Dedifferentiated amniotic fluid mesenchymal stem cell (primary cell): Measurements from ENCODE around the gene KRTAP5-7.
"Not testable (repeated sequence)": the region's sequence is repeated elsewhere in the genome, so short reads cannot be mapped to it uniquely, and the experiment has no call there.

ENCODE experiments used
- DNase-seq: peaks from one replicate; pipeline ENCODE4 v3.0.0-alpha.2; 2016; ENCODE audit errors: extremely low spot score

Gene KRTAP5-7

DNA sequence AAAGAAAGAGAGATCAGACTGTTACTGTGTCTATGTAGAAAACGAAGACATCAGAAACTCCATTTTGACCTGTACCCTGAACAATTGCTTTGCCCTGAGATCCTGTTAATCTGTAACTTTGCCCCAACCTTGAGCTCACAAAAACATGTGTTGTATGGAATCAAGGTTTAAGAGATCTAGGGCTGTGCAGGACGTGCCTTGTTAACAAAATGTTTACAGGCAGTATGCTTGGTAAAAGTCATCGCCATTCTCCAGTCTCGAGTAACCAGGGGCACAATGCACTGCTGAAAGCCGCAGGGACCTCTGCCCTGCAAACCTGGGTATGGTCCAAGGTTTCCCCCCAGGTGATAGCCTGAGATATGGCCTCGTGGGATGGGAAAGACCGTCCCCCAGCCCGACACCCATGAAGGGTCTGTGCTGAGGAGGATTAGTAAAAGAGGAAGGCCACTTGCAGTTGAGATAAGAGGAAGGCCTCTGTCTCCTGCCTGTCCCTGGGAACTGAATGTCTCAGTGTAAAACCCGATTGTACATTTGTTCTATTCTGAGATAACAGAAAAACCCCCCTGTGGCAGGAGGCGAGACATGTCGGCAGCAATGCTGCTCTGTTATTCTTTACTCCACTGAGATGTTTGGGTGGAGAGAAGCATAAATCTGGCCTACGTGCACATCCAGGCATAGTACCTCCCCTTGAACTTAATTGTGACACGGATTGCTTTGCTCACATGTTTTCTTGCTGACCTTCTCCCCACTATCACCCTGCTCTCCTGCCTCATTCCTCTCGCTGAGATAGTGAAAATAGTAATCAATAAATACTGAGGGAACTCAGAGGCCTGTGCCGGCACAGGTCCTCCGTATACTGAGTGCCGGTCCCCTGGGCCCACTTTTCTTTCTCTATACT, 7.9 kb downstream of the KRTAP5-7 start:
- DNase-seq = not testable (repeated sequence)

DNA sequence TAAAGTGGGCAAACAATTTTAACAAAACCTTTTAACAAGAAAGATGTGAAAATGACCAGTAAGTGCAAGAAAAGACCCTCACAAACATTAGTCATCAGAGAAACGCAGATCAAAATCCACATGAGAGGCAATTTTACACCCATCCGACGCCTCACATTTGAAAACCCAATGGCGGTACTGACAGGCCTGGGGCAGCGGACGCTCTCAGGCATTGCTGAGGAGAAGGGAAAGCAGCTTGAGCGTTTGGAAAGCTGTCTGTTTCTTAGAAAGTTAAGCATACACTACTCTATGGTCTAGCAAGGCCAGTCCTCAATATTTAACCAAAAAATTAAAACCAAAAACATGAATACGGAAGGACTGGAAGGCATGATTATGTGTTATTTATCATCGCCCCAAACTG, 8.8 kb downstream of the KRTAP5-7 start:
- DNase-seq = no peak

DNA sequence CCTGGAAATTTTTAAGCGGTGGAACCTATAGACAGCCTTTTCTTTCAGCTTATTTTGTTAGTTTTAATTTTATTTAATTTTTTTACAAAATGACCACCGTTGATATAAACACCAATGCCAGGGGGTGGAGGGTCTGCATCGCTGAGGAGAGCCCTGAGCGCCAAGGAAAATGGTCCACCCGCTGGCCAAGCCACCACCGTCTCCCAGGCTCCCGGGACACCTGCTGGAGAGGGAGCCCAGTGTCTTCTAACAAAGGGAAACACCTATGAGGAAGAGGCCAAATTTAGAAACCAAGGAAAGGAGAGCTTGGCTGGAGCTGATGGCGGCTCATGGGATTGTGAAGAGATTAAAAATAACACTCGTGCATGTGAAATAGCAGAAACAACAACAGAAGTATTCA, 10.5 kb downstream of the KRTAP5-7 start:
- DNase-seq = no peak

DNA sequence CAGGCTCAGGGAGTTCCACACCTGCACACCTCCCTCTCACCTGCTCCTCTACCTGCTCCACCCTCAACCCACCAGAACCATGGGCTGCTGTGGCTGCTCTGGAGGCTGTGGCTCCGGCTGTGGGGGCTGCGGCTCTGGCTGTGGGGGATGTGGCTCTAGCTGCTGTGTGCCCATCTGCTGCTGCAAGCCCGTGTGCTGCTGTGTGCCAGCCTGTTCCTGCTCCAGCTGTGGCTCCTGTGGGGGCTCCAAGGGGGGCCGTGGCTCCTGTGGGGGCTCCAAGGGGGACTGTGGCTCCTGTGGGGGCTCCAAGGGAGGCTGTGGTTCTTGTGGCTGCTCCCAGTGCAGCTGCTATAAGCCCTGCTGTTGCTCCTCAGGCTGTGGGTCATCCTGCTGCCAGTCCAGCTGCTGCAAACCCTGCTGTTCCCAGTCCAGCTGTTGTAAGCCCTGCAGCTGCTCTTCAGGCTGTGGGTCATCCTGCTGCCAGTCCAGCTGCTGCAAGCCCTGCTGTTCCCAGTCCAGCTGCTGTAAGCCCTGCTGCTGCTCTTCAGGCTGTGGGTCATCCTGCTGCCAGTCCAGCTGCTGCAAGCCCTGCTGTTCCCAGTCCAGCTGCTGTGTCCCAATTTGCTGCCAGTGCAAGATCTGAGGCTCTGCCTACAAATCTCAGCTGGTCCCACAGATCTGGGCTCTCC, 11.1 kb downstream of the KRTAP5-7 start, which contains the start of gene KRTAP5-8:
TSS of gene KRTAP5-8 (plus strand) at position 49 of the 689 bp plus-strand sequence. CDS start at position 80, 31 bp downstream.
- not testable (repeated sequence) for DNase-seq

DNA sequence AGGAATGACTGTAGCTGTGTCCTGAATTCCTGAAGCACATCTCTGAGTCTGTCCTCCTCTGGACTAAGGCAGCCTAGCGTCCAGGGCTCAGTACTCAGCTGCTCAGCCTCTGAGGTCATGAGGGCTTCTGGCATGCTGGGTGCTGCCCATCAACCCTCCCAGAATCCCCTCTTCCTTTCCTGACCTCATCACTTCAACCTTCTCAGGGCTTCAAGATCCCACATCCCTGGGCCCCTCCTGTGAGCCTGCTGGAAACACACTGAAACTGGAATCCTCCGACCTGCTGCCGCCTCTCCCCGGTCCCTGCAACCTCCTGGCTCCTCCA, 11.6 kb downstream of the KRTAP5-7 start:
- no peak for DNase-seq

DNA sequence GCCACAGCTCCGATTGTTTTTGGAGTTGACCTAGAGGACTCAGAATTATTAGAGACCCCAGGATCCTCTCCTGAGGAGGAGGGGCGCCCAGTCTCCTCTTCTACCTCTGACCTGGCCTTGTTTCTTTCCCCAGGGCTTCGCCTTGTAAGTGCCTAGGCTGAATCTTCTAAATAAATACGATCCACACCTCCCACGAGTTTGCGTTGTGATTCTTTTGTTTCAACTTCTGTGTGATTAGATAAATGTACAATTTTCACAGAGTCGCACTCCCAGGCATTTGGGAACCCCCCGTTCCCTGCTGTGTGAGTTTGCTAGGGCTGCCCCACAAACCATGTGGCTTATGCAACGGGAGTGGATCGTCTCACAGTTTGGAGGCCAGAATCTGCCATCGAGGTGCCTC, 11.9 kb downstream of the KRTAP5-7 start:
- DNase-seq = no peak

DNA sequence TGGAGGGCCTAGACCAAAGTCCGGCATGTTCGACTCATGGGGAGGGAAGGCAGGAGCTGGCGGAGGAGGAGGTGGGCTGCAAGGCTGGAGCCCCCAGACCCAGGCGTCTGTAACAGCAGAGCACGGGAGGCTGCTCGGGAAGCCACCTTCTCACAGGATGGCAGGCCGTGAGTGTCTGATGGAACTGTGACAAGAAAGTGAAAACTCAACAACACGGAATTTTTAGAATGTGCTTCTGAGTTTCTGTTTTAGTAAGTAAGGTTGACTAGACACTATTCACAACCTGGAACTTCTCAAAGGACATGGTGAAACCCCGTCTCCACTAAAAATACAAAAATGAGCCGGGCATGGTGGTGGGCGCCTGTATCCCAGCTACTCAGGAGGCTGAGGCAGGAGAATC, 12.9 kb downstream of the KRTAP5-7 start:
- DNase-seq = not testable (repeated sequence)

DNA sequence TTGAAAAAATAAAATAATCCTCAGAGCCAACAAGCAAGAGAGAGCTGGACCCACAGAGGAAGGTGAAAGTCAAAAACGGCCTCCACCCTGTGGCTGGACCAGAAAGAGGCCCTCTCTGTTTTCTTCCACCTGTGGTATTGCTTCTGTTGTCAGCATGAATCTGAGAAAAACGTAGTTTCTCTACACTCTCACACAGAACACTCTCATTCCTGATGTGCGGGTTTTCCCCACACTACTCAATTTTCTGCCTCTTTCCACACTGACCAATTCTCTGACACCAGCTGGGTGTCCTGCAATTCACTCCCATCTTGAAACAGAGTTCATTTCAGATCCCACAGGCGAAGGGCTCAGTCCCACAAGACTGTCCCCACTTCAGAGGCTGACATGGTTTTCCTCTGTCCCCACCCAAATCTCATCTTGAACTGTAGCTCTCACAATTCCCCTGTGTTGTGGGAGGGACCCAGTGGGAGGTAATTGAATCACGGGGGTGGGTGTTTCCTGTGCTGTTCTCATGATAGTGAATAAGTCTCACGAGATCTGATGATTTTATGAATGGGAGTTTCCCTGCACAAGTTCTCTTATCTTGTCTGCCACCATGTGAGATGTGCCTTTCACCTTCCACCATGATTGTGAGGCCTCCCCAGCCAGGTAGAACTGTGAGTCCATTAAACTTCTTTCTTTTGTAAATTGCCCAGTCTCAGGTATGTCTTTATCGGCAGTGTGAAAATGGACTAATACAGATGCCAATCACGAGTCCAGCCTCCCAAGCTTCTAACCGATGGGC, 13.6 kb downstream of the KRTAP5-7 start:
- not testable (repeated sequence) for DNase-seq

DNA sequence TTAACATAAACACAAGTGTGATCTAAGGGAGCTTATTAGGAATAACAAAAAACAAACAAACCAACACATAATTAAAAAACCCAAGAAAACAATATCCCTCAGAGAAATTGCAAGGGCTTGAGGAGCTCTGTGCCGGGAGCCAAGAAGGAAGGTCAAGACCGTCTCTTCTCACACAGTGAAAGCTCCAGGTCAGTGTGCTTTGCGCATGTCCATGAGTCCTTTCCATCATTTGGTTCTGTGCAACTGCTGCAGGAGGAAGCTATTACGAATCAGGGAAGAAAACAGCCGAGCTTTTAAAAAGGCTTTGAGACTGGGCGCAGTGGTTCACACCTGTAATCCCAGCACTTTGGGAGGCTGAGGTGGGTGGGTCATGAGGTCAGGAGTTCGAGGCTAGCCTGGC, 15.3 kb downstream of the KRTAP5-7 start:
- DNase-seq = no peak

DNA sequence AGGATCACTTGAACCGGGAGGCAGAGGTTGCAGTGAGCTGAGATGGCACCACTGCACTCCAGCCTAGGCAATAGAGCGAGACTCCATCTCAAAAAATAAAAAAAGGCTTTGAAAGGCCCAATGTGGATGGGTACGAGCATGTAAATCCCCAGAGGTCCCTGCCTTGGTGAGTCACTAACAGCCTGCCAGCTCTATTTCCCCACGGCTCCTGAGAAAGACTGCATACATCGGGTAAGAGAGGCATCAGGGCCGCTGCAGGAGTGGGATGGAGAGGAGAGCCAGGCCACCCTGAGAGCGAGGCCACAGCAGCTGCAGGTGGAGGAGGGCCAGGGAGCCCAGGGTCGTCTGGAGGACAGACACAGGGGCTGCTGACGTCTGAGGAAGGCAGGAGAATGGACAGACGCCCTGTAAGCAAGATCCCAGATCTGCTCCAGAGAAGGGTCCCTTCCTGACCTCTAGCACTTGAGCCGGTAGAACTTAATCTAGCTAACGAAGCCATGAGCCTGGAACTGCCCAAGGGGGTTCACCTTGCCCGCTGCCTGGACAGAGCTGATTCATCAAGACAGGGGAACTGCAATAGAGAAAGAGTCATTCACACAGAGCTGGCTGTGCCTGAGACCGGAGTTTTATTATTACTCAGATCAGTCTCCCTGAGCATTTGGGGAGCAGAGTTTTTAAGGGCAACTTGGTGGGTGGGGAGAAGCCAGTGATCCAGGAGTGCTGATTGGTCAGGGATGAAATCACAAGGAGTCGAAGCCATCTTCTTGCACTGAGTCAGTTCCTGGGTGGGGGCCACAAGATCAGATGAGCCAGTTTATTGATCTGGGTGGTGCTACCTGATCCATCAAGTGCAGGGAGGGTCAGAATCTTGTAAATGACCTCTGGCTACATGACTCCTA, 16.1 kb downstream of the KRTAP5-7 start:
- DNase-seq = no peak

DNA sequence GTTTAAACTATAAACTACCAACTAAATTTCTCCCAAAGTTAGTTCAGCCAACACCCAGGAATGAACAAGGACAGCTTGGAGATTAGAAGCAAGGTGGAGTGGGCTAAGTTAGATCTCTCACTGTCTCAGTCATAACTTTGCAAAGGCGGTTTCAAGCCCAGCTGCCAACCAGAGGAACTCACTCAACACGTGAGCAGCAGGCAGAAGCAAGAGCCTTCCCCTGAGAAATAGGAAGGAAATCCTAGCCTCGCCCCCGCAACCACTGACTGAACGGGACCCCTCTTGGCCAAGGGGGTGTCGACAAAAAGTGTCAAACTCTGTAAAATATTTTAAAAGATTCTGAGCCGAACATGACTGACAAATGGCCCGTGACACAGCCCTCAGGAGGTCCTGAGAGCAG, 16.8 kb downstream of the KRTAP5-7 start:
- DNase-seq = no peak

DNA sequence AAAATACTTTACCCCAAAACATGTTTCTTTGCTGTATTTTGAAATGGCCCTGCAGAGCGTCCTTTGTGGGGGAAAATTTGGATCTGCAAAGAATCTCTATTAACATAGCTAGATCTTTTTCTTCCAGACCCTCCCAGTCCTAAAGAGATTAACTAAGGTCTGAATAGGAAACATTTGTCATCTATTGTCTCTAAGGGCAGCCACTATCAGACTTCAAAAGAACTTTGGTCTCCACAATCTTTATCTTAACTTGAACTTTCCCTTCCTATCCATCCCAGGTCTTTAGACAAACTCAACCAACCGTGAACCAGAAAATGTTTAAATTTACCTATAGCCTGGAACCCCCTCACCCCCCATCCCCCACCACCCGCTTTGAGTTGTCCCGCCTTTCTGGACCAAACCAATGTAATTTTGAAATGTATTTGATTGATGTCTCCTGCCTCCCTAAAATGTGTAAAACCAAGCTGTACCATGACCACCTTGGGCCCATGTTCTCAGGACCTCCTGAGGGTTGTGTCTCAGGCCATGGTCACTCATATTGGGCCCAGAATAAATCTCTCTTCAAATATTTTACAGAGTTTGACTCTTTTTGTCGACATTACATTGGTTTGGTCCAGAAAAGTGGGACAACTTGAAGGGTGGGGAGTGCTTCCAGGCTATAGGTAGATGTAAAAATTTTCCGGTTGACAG, 17.6 kb downstream of the KRTAP5-7 start:
- DNase-seq = no peak

DNA sequence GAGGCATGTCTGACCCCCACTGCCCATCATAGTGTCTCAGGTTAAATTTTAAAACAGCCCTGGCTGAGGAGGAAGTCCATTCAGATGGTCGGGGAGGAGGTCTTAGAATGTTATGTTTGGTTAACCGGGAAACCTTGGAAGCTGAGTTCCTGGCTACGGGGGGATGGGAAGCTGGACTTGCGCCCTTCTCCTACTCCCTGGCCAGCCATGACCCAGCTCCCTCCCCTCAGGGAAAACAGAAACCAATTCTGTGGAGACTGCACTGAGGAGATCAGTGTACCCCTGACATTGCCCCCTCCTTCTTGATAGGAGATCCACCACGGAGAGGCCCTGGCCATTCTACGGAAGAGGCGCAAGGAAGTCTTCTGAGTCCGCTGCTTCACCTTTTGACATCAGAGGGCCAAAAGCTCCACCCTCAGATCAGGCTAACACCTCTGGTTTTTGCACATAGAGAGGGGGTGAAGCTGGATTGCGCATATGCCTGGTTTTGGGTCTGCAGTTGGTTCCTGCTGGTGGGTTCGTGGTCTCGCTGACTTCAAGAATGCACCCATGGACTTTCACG, 18.4 kb downstream of the KRTAP5-7 start:
- DNase-seq = no peak

DNA sequence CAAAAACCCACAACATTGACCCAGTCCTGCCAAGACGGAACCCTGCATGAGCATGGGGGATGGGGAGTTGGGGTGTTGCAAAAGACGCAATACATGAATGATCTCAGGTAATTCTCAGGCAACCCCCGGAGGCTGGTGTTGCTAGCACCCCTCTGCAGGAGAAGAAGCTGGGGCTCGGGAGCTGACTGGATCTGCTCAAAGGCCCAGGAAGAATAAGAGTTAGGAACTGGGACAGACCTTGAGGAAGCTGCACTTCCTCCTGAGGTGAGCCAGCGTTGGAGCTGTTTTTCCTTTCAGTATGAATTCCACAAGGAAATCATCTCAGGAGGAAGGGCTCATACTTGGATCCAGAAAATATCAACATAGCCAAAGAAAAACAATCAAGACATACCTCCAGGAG, 21.1 kb downstream of the KRTAP5-7 start, which contains the start of gene KRTAP5-9:
TSS of gene KRTAP5-9 (plus strand) at position 301 of the 400 bp plus-strand sequence. CDS start 238 bp downstream, outside the sequence.
- DNase-seq = no peak

DNA sequence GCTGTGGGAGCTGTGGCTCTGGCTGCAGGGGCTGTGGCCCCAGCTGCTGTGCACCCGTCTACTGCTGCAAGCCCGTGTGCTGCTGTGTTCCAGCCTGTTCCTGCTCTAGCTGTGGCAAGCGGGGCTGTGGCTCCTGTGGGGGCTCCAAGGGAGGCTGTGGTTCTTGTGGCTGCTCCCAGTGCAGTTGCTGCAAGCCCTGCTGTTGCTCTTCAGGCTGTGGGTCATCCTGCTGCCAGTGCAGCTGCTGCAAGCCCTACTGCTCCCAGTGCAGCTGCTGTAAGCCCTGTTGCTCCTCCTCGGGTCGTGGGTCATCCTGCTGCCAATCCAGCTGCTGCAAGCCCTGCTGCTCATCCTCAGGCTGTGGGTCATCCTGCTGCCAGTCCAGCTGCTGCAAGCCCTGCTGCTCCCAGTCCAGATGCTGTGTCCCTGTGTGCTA, 21.7 kb downstream of the KRTAP5-7 start:
- no peak for DNase-seq

DNA sequence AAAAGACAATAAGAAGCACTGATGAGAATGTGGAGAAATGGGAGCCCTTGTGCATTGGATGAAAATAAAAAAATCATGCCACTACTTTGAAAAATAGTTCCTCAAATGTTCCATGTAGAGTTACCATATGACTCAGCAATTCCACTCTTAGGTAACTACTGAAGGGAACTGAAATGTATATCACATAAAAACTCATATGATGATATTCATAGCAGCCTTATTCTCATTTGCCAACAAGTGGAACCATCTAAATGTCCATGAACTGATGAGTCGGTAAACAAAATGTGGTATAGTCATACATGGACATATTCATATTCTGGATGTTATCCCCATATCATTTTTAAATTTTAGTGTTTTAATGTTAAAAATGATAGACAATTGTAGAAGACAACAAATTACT, 24.6 kb downstream of the KRTAP5-7 start:
- DNase-seq = no peak

DNA sequence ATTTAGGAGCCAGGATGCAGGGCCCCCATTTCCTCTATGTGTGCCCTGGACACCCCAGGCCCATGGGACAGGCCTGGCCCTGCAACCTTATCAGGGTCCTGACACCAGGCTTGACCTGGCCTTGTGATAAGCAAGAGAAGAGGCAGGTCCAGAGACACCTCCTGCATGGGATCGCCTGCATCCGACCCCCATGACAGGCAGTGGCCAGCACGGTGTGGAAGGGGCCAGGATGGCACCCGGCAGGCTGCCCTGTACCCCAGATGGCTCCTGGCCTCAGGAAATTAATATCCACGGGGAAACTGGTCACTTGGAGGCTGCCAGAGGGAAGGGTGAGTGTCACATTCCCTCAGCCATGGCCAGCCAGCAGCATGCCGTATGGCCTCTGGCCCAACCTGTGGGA, 27.9 kb downstream of the KRTAP5-7 start:
- no peak for DNase-seq

DNA sequence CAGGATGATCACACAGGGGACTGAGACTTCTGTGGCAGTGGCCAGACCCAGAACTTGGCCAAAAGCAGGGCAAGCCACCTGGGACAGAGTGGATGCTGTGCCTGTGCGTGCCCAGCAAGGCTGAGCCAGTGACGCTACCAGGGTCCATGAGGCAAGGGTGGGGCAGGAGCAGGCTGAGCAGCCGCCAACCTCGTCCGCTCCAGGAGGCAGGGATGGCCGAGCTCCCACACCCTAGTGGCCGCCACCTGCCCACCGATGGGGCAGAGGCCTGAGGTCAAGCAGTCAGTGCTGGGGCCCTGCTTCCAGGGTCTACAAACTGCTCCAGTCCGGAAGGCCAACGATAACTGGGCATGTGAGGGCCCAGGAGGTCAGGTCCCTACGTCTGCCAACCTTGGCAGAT, 28.4 kb downstream of the KRTAP5-7 start:
- DNase-seq = no peak

DNA sequence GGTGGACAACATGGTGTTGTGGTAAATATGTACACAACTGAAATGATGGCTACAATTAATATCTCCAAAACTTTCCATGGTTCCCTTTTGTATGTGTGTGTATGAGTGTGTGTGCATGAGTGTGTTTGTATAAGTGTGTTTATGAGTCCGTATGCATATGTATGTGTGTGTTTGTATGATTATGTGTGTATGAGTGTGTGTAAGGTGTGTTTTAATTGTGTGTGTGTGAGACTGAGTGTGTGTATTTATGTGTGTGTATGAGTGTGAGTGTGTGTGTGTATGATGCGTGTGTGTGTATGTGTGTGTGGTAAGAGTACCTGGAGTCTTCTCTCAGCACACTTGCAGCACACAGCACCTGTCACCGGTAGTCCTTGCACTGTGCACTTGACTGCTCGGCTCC, 29.0 kb downstream of the KRTAP5-7 start:
- DNase-seq = no peak

DNA sequence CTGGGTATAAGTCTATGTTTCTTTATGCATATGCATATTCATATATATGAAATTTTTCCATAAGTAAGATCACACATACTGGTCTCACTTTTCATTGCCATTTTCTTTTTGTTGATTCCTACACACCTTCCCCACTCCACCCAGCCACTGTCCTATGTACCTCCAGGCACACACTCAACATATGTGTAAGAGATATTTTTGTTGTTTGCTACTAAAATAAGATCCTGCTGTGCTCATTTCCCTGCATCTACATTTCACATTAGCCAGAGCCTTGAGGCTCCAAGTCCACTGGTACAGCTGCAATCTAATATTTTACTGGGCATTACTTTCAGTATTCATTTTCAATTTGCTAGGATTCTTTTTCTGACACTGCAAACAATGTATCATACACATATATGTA, 30.2 kb downstream of the KRTAP5-7 start:
- no peak for DNase-seq
